ENCODE data around the gene NNT.
"Not testable (repeated sequence)": the region's sequence is repeated elsewhere in the genome, so short reads cannot be mapped to it uniquely, and the experiment has no call there.

The NNT gene

DNA sequence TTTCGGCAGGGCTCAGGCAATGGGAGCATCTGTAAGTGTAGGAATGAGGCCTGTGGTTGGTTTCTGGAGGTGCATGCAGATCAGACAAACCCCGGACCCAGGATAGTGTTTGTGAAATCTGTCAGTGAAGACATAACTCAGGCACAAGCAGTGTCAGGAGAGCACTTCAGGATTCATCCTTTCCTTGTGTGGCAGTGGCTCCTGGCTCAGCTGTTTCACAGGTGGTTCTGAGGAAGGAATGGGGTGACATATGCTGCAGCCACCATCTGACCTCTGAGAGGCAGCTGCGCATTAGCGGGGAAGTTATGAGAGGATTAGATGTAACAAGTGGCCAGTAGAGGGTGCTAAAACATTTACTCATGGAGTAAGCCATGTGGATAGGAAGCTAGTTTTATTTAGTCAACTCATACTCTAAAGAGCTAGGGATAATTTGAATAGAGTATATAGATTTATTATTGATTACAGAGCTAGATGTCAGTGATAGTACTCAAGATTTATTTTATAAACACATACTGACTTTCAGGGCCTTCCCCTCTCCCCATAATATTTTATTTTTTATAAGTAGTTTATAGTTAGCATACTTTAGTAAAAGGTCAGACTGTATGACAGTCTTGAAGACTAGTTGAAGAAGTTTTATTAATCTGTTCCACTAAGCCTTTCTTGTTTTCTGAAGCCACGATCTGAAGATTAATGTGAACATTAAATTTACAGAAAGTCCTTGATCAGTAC lies 28.4 kb downstream of the NNT start:
- DNase-seq, result peak; percentile 12 to 21

DNA sequence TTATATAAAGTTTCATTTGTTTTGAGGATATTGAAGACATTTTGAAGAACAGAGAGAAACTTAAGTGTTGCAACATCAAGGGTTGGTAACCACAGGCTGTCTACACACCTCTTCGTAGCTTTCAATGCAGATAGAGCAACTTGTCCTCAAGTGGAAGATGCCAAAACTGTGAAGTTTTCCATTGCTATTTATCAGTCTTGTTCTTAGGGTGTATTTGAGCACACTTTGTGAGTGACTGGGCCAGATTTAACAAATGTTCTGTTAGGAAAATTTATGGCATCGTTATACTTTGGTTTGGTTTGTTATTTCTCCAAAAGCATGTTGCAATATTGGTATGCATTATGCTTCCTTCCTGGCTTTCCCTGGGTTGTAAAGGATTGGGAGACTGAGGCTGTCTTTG lies 31.6 kb downstream of the NNT start:
- no peak for DNase-seq

DNA sequence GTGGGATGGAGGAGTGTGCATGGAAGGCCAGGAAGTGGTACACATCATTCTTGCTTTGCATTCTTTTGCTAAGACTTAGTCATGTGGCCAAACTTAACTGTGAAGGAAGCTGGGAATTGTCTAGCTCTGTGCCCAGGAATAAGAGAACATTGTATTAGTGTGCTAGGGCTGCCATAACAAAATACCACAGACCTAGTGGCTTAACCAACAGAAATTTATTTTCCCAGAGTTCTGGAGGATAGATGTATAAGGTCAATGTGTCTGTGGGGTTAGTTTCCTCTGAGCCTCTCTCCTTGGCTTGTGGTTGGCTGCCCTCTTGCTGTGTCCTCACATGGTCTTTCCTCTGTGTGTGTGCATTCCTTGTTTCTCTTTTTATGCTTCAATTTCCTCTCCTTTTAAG lies 32.4 kb downstream of the NNT start:
- DNase-seq, result no peak

DNA sequence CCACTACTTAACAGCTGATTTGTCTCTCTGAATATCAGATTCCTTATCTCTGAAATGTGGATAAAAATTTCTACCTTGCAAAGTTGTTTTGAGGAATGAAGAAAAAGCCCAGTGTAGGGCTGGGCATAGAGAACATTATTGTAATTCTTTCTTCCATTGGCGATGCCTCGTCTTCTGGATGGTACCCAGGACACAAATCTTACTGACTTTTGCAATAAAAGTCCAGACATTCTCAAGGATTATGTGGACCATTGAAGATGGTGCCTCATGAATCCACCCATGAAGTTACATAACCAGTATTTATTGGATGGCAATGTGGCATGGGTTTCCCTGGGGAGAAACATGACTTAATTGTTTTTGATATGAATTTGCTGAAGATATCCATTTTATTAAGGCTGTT lies 33.1 kb downstream of the NNT start:
- no peak for DNase-seq

DNA sequence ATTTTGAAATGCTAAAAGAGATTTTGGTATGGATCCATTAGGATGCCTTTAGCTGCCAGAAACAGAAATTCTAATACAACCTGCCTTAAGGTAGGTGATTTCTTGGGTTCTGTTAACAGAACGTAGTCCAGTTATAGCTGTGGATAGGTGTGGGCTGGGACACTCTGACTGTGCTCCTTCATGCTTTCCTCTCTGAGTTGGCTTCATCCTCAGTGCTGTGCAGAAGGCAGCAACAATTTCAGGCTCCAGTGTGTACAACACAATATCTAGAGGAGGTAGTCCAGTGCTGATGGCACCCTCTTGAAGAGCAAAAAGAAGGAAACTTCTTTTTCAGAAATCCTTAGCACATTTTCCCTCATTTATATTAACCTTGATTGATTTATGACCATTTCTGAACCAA lies 34.4 kb downstream of the NNT start:
- DNase-seq, result no peak

DNA sequence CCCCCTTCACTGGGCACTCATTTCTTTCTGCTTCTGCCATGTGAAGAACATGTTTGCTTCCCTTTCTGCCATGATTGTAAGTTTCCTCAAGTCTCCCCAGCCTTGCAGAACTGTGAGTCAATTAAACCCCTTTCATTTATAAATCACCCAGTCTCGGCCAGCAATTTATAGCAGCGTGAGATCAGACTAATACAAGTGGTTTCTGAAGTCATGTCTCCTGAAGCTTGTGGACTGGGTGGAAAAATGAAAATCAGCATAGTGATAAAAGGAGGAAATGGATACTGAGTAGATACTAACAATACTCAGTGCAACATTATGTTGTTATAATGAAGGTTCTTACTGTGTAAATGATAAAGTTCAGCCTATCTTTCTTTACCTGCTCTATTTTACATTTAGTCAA lies 35.1 kb downstream of the NNT start:
- DNase-seq, result no peak

DNA sequence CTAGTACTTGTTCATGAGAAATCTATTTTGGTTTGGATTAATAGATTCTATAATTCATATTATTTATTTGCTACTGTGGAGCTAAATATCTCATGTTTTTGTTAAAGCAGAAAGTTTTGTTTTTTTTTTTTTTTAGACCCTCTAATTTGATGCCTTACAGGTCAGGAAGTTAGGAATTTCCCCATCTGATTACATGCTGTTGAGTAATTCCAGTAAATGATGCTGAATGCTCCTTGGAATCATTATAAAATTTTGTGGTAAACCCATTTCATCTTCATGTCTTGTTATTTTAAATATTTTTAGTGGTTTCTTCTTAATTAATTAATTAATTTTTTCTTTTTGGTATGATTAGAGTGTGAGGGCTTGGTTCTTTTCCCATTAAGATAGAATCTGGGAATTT lies 35.6 kb downstream of the NNT start:
- no peak for DNase-seq

DNA sequence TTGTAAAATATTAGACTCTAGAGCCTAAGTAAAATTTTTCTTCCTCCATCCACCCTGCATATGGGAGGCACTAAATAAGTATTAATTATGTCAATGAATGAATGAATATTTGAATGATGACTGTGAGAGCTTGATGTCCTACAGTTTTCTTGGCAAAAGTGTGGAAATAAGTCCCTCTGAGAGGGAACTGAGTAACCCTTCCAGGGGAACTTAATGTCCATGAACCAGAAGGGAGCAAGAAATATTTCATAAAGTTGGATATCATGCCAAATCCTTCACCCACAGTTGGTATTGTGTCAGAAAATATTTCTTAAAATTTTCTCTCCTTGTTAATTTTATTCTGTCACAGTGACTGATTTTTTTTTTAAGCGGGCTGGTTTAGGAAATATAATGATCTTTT lies 36.6 kb downstream of the NNT start:
- DNase-seq, result no peak

DNA sequence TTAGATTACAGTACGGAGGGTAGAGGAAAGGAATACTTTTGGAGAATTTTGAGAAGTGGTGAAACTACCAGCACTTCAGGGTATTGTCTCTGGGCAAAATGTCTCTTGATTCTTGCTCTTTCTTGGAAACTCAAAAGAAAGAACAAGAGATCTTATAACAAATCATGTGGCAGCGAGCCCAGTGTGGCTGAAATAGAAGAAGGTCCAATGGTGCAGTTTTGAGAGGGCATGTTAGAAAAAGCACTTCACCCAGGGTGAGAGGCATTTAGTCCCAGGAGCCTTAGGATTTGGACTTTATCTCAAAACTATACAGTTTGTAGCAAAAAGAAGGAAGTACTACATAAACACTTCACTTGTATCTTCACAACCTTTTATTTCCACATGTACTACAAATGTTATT lies 39.4 kb downstream of the NNT start:
- no peak for DNase-seq

DNA sequence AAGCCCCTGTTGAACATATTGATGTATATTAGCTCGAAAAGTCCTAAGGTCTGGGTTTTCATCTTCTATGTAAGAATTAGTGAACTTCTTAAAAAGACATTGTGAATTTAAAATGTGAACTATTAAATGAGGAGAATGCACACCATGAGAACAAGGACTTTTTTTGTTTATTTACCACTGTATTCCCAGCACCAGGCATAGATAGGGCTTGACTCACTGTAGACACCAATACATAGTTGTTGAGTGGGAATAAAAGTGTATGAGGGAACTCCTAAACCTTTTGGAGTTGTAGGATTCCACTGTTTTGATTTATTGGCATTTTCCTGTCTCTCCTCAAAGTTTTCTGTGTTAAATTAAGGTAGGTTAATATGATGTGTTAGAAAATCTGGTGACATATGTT lies 40.3 kb downstream of the NNT start:
- no peak for DNase-seq

DNA sequence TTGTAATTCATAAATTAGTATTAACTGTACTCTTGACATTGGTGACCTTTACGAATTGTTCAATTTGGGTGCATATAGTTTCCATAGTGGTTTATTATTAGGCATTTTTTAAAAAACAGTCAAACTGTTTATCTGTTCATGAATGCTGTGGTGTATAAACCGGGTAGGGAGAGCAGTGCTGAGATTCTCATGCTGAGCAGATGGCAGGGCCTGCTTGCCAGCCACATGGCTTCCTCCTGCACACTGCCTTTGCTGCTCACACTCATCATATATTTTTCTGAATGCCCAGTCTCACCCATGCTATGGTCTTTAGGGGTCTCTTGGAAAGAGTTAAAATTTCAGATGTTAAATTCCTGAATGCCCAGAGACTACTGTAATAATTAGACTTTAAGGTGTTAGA lies 40.8 kb downstream of the NNT start:
- no peak for DNase-seq

DNA sequence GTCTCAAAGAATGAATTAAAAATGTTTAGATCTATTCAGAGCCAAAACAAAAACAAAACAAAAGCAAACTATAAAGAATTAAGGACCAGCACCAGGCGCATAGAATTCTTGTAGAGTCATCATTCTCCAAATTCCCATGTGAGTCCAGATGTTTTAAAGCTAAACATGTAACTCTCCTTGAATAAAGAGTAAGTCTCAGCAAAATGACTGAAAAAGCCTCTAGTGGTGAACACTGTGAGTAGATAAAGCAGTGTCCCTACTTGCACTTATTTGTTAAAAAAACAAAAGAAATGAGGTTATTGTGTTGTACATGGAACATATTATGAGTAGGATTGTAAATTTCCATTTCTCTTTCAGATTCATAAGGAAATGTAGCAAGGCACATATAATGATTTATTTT lies 44.0 kb downstream of the NNT start:
- DNase-seq, result no peak

DNA sequence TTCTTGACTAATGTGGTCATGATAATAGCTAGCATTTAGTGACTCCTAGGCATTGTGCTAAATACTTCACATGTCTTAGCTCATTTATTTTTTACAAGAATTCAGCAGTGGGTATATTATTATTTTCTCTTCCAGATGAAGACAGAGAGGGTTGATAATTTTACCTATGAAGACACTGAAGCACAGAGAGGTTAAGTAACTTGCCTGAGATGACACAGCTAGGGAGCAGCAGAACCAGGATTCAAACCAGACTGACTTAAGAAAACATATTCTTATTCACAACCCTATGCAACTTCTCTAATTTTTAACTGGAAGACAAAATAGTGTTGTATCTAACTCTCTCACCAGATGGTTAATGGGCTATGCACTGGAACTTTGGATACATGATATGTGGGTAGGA lies 44.8 kb downstream of the NNT start:
- no peak for DNase-seq

DNA sequence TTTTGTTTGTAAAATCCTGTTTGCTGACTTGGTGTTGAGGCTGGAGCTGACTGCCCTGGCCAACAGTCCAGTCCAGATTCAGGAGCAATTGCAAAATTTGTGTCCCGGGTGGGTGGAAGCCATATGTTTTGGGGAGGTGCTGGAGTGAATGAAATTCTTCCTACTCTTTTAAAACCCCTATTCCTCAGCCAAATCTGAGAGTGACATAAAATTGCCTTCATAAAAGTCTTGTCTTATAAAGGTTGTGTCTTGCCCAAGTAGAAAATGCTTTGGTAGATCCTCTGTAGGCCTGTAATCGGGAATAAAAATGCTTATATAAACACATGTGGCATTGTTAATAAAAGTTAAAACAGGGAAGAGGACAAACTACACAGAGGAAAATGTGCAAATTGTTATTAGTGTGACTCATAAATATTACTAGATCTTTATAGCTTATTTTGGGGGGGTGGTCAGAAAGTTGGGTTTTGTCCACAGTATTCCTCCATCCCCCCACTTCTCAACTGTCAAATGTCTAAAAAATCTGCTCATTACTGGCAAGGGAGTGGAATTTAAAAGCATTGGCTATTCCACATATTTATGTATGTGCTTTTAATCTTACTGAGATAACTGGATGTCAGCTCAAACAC lies 45.6 kb downstream of the NNT start:
- no peak for DNase-seq

DNA sequence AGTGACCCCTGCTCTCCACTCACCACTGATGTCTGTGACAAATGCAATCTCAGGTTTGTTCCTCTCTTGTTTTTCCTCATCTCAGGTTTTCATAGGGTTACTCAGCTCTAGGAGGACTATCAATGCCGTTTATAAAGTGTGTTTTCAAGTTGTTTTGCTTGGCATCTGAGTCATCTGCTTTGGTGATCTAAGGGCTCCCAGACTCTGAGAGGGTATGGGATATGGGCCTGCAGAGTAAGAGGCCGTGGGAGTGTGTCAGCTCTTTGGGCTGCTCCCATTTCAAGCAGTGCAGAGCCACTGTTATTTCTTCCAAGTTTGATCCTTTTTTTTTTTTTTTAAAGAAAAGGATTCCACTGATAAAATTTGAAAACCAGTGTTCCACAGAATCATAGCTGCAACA lies 46.3 kb downstream of the NNT start:
- no peak for DNase-seq

DNA sequence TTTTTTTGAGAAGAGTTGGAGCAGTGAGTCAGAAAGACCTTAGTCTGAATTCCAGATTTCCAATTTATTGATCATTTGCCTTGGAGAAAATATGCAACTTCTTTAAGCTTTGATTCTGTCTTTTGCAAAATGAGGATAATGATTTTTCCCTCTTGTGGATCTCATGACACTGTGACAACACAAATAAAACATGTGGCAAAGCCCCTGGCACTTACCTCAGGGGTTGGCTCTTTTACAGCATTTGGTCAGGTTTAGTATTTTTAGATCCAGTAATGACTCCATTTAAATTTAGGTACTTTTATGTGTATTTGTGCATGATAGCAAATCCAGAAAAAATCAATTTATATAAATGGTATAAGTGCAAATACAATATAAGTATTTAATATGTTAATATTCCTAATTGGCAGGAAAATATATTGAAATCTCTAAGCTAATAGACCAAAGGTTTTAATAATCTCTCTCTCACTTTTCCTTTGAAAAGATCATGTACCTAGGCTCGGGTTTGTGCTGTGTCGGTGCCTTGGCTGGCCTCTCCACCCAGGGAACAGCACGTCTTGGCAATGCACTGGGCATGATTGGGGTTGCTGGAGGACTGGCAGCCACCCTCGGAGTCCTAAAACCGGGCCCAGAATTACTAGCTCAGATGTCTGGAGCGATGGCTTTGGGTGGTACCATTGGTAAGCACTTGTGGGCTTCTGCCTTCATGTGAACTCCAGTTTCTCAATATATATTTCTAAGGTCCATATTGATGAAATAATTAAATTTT lies 49.7 kb downstream of the NNT start:
- DNase-seq, result no peak

DNA sequence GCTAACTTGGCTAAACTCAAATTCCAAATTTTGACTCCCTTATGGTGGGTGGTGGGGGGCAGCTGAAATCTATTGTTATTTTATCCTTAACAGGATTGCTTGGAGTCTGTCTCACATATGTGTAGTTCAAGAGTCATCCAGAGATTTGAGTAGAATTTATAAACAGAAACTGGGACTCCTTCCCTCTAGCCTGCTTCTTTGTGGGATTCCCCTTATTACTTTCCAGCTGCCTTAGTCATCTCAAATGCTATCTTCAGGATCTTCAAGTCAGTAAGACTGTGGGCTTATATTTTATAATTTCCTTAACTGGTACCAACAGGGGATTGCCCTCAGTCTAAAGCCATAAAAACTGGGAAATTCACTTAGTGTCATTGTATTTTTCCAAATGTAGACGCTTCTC lies 55.5 kb downstream of the NNT start:
- no peak for DNase-seq

DNA sequence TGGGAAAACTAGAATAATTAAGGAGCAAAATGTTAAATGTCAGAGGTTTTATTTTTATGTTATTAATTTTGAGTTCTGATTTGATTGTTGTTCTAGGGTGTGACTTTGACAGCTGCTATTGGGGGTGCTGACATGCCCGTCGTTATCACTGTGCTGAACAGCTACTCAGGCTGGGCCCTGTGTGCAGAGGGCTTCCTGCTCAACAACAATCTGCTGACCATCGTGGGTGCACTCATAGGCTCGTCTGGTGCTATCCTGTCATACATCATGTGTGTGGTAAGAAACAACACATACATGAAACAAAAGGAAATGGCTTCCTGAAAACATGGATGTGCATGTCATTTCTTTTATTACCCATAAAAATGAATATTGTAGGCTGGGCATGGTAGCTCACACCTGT lies 56.1 kb downstream of the NNT start:
- DNase-seq, result no peak

DNA sequence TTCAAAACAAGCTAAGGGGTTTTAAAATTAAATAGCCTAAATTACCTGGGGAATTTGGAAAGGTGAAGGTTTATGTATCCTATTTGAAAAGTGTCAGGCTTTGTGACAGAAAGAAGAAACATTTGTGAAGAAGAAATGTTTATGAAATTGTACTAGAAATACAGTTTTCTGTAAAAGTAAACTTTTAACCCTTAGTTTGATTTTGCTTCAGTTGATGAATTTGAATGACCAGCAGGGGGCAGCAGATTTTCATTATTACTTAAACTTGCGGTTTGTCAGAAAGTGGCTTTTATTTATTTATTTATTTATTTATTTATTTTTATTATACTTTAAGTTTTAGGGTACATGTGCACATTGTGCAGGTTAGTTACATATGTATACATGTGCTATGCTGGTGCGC lies 58.1 kb downstream of the NNT start:
- DNase-seq, result peak; percentile 6 to 34

DNA sequence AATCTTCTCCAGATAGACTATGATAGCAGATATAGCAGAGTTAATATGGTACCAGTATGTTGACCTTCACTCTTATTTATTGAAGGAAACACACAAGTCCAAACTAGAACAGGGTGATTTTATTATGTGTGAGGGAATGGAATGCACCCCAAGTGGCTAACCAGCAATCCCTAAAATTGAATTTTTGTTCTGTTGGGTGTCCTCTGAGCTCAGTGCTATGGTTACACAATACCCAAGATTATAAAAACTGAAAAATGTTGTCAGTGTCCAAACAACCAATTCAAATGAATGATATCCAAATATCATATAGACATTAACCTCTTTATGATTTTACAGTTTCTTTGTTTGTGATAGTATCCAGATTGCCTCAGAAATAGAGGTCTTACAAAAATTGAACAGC lies 60.9 kb downstream of the NNT start:
- no peak for DNase-seq

DNA sequence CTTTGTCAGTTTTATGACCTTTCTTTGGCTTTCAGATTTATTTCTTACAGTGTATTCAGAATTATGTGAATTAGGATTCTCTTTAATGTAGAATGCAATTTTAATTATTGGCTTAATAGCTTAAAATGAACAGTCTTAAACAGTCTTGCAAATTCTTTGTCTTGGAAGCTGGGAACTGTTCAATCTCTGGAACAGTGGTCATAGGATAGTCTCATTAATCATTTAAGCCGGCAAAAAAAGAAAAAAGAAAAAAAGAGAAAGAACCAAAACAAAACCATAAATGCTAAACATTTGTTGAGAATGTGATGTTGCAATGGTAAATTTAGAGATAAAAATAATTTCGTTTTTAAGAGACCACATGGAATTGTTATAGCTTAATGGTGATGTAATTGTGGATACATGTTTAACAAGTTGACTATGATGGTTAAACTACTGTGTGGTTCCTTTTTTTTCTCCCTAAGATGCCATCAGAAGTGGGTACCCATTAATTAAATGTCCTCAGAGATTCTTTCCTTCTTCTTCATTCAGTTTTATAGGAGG lies 61.6 kb downstream of the NNT start:
- DNase-seq, result no peak

DNA sequence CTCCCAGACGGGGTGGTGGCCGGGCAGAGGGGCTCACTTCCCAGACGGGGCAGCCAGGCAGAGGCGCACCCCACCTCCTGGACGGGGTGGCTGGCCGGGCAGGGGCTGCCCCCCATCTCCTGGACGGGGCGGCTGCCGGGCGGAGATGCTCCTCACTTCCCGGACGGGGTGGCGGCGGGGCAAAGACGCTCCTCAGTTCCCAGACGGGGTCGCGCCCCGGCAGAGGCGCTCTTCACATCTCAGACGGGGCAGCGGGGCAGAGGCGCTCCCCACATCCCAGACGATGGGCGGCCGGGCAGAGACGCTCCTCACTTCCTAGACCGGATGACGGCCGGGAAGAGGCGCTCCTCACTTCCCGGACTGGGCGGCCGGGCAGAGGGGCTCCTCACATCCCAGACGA lies 62.8 kb downstream of the NNT start:
- DNase-seq, result not testable (repeated sequence)

DNA sequence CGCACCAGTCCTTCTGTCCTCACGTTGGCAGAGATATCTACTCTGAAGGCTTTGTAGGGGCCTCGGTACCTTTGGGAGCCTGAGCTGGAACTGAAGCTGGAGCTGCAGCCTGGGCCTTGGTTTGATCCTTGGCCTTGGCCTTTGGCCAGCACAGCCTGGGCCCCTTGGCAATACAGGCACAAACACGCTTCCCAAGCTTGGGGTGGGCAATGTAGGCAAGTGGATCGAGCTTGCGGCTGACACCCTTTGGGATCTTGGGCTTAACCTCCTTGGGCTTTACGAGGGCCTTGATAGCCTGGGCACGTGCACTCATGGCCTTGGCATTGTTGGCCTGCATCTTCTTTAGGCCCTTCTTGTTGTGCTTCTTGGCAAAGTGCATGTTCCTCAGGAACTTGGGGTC lies 63.7 kb downstream of the NNT start:
- not testable (repeated sequence) for DNase-seq

DNA sequence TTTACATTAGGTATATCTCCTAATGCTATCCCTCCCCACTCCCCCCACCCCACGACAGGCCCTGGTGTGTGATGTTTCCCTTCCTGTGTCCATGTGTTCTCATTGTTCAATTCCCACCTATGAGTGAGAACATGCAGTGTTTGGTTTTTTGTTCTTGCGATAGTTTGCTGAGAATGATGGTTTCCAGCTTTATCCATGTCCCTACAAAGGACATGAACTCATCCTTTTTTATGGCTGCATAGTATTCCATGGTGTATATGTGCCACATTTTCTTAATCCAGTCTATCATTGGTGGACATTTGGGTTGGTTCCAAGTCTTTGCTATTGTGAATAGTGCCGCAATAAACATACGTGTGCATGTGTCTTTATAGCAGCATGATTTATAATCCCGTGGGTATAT lies 64.4 kb downstream of the NNT start:
- not testable (repeated sequence) for DNase-seq
